NT2/D1 (cell line): ENCODE measurements around the gene ETHE1.

Experiments
- SUZ12 ChIP-seq: IDR thresholded peaks from 2 replicates; pipeline ENCODE4 v1.6.1; 2011; ENCODE audit not compliant: insufficient read length, insufficient read depth; ENCODE audit errors: extremely low read depth
- YY1 ChIP-seq: IDR thresholded peaks from 2 replicates; pipeline ENCODE4 v1.6.1; 2011; ENCODE audit not compliant: insufficient read length, insufficient read depth

DNA sequence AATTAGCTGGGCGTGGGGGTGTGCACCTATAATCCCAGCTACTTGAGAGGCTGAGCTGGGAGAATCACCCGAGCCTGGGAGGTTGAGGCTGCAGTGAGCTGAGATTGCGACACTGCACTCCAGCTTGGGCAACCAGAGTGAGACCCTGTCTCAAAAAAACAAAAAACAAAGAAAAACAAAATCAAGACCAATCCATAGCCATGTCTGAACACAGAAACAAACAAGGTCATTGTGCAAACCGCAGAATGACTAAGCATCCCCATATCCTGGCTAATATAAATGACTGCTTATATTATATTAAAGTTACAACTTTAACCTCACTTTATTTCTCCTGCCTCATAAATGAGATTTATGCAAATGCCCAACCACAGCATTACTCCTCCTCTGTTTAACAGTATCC, 59.3 kb downstream of the ETHE1 start:
- TF ChIP-seq SUZ12 (no peak), YY1 (no peak)
